Liver (tissue), 3 donors: ENCODE results near the gene MUL1.

Experiments
- NR2F2 ChIP-seq: IDR thresholded peaks from 2 replicates; pipeline ENCODE4 v1.6.1; 2016; ENCODE audit warnings: antibody characterized with exemption
- REST ChIP-seq: IDR thresholded peaks from 2 replicates; pipeline ENCODE4 v1.6.1; 2016; ENCODE audit warnings: antibody characterized with exemption, mild to moderate bottlenecking
- SP1 ChIP-seq: IDR thresholded peaks from 2 replicates; pipeline ENCODE4 v1.6.1; 2018; ENCODE audit warnings: antibody characterized with exemption, mild to moderate bottlenecking
- YY1 ChIP-seq: IDR thresholded peaks from 2 replicates; pipeline ENCODE4 v1.6.1; 2016; ENCODE audit warnings: antibody characterized with exemption, mild to moderate bottlenecking
- TF ChIP-seq, protein P1 (sequence below): fragments of 150-350 bp; IDR thresholded peaks from 2 replicates; pipeline ENCODE4 v1.5.1; 2017; ENCODE audit warnings: improper control_type of control experiment, low read depth, low read length; ENCODE audit not compliant: missing input control
- TF ChIP-seq, protein P2 (sequence below): IDR thresholded peaks from 2 replicates; pipeline ENCODE4 v1.6.1; 2016; ENCODE audit warnings: antibody characterized with exemption
- donor health status: healthy.
- donor health status: healthy.

DNA sequence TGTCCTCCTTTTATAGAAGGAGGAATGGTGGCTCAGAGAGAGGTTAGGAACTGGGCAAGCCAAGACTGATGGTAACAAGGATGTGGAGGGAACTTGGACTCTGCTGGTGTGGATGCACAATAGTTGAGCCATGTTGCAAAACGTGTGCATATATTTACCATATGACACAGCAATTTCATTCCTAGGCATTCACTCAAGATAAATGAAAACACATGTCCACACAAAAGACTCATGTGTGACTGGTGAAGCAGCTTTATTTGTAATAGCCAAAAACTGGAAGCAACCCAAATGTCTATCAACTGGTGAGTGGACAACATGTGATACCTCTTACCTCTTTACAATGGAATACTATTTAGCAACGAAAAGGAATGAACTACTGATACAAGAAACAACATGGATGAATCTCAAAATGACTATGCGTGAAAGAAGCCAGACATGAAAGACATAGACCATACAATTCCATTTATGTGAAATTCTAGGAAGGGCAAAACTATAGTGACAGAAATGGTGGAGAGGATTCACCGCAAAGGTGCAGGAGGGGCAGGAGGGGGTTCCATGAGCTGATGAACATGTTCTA, 58.1 kb downstream of the MUL1 start:
- TF ChIP-seq, protein P1, sequence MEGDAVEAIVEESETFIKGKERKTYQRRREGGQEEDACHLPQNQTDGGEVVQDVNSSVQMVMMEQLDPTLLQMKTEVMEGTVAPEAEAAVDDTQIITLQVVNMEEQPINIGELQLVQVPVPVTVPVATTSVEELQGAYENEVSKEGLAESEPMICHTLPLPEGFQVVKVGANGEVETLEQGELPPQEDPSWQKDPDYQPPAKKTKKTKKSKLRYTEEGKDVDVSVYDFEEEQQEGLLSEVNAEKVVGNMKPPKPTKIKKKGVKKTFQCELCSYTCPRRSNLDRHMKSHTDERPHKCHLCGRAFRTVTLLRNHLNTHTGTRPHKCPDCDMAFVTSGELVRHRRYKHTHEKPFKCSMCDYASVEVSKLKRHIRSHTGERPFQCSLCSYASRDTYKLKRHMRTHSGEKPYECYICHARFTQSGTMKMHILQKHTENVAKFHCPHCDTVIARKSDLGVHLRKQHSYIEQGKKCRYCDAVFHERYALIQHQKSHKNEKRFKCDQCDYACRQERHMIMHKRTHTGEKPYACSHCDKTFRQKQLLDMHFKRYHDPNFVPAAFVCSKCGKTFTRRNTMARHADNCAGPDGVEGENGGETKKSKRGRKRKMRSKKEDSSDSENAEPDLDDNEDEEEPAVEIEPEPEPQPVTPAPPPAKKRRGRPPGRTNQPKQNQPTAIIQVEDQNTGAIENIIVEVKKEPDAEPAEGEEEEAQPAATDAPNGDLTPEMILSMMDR: no peak
- no peak for TF ChIP-seq SP1
- TF ChIP-seq NR2F2: no peak
- TF ChIP-seq, protein P2, sequence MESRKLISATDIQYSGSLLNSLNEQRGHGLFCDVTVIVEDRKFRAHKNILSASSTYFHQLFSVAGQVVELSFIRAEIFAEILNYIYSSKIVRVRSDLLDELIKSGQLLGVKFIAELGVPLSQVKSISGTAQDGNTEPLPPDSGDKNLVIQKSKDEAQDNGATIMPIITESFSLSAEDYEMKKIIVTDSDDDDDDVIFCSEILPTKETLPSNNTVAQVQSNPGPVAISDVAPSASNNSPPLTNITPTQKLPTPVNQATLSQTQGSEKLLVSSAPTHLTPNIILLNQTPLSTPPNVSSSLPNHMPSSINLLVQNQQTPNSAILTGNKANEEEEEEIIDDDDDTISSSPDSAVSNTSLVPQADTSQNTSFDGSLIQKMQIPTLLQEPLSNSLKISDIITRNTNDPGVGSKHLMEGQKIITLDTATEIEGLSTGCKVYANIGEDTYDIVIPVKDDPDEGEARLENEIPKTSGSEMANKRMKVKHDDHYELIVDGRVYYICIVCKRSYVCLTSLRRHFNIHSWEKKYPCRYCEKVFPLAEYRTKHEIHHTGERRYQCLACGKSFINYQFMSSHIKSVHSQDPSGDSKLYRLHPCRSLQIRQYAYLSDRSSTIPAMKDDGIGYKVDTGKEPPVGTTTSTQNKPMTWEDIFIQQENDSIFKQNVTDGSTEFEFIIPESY: no peak
- no peak for TF ChIP-seq REST
- no peak for TF ChIP-seq YY1
